Hepatocyte (in vitro differentiated cells): ENCODE data around the gene TMA7B. TPM values are rescaled to one million over a fixed set of nuclear protein-coding genes. Genes with fewer than 3 reads are reported as not detected.

Experiments used
- DNase-seq: peaks from one replicate; pipeline ENCODE4 v3.0.0-alpha.2; 2016; ENCODE audit warnings: low spot score
- H2AFZ ChIP-seq: fragments of 200-600 bp; sonication (generic); 2 replicates; pipeline ENCODE4 v1.6.0; 2016; ENCODE audit warnings: antibody characterized with exemption, mild to moderate bottlenecking
- H3K27ac ChIP-seq: fragments of 200-600 bp; sonication (generic); 2 replicates; pipeline ENCODE4 v1.5.1; 2016; ENCODE audit warnings: mild to moderate bottlenecking
- H3K27me3 ChIP-seq: fragments of 200-600 bp; sonication (generic); 2 replicates; pipeline ENCODE4 v1.6.1; 2016
- H3K36me3 ChIP-seq: fragments of 200-600 bp; sonication (generic); replicated peaks from 2 replicates; pipeline ENCODE4 v1.5.1; 2016; ENCODE audit warnings: low read depth; ENCODE audit not compliant: insufficient read depth
- H3K4me1 ChIP-seq: fragments of 200-600 bp; sonication (generic); 2 replicates; pipeline ENCODE4 v1.5.1; 2016; ENCODE audit warnings: mild to moderate bottlenecking, moderate library complexity; ENCODE audit not compliant: insufficient read depth
- H3K4me2 ChIP-seq: fragments of 200-600 bp; sonication (generic); 2 replicates; pipeline ENCODE4 v1.6.0; 2016
- H3K4me3 ChIP-seq: fragments of 200-600 bp; sonication (generic); 2 replicates; pipeline ENCODE4 v1.5.1; 2016; ENCODE audit warnings: mild to moderate bottlenecking
- H3K79me2 ChIP-seq: fragments of 200-600 bp; sonication (generic); 2 replicates; pipeline ENCODE4 v1.6.0; 2017; ENCODE audit warnings: mild to moderate bottlenecking
- H3K9me2 ChIP-seq: fragments of 200-600 bp; sonication (generic); replicated peaks from 2 replicates; pipeline ENCODE4 v1.6.0; 2017; ENCODE audit warnings: mild to moderate bottlenecking; ENCODE audit not compliant: insufficient read depth
- H3K9me3 ChIP-seq: fragments of 200-600 bp; sonication (generic); 2 replicates; pipeline ENCODE4 v1.5.1; 2016; ENCODE audit warnings: low read depth, mild to moderate bottlenecking
- H4K20me1 ChIP-seq: fragments of 200-600 bp; sonication (generic); 2 replicates; pipeline ENCODE4 v1.6.0; 2016; ENCODE audit warnings: mild to moderate bottlenecking; ENCODE audit not compliant: insufficient read depth, poor library complexity, severe bottlenecking
- EZH2 ChIP-seq: fragments of 200-600 bp; sonication (generic); IDR thresholded peaks from 2 replicates; pipeline ENCODE4 v1.6.1; 2016; ENCODE audit warnings: antibody characterized with exemption, mild to moderate bottlenecking, borderline replicate concordance
- EZH2phosphoT487 ChIP-seq: fragments of 200-600 bp; sonication (generic); IDR thresholded peaks from one replicate; pipeline ENCODE4 v1.6.1; 2018; ENCODE audit warnings: antibody characterized with exemption, mild to moderate bottlenecking, low read depth, moderate library complexity; ENCODE audit not compliant: unreplicated experiment, severe bottlenecking
- WGBS: methylation state at CpG from one replicate; pipeline ENCODE4 v1.1.6; 2016; ENCODE audit warnings: low lambda C conversion rate; ENCODE audit errors: missing lambda C conversion rate; 5-methylcytosine and 5-hydroxymethylcytosine counted together
- polyA plus RNA-seq: library from polyadenylated mRNA; unstranded; fragments of >200 nt; fragmentation: Nextera tagmentation; extraction: Ambion mirVana; gene quantifications from 2 replicates; pipeline ENCODE4 v1.2.1, GENCODE V29; 2016
- total RNA-seq: library from RNA; depleted of rRNA; stranded (reverse); fragments of >200 nt; gene quantifications from 2 replicates; pipeline ENCODE4 v1.2.3, GENCODE V29; 2014
- TF ChIP-seq, protein P1 (sequence below): fragments of 200-600 bp; sonication (generic); IDR thresholded peaks from 2 replicates; pipeline ENCODE4 v1.5.1; 2016; ENCODE audit warnings: antibody characterized with exemption, mild to moderate bottlenecking; ENCODE audit not compliant: poor library complexity

The TMA7B gene
- total and polyA plus RNA-seq, 2 experiments from 2014 or later: not detected

DNA sequence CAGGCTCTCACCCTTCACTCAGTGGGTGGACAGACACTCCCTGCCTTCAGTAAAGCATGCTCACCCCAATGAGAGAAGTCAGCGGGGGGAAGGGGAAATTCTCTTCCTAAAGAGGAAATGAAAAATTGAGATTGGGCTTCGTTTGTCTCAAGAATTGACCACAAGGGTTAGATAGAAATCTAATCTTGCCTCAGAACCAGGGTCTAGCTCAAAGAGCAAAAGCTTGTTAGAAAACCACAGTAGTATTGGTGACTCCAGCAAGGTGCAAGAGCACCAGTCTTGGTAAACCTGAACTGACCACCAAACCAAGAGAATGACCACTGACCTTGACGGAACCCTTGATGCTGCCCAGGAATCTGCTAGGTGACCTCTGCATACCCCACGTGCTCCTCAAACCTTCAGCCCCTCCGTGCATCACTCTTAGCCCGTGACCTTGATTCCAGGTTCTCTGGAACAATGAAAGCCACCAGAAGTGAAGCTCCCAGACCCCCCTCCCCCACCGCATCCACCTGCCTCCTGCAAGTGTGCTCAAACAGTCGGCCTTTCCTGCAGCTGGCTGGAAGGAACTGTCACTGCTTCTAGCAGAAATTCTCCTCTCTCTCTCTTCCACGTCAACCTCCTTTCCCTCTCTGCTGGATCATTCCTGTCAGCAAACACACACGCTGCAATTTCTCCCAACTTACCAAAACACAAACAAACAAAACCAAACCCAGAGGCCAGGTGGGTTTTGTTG lies 3.1 kb upstream of the TMA7B start:
- Histone ChIP-seq H3K27ac (no peak overlapping the region), H3K4me2 (no peak overlapping the region), H3K79me2 (no peaks in the 10 kb centered on the region), H3K9me2 (no peaks in the 10 kb centered on the region), H3K9me3 (no peaks in the 10 kb centered on the region), H3K4me1 (no peaks in the 10 kb centered on the region), H3K36me3 (no peaks in the 10 kb centered on the region), H2AFZ (no peak overlapping the region), H3K4me3 (no peak overlapping the region), H3K27me3 (no peaks in the 10 kb centered on the region), H4K20me1 (no peaks in the 10 kb centered on the region)
- TF ChIP-seq, protein P1, sequence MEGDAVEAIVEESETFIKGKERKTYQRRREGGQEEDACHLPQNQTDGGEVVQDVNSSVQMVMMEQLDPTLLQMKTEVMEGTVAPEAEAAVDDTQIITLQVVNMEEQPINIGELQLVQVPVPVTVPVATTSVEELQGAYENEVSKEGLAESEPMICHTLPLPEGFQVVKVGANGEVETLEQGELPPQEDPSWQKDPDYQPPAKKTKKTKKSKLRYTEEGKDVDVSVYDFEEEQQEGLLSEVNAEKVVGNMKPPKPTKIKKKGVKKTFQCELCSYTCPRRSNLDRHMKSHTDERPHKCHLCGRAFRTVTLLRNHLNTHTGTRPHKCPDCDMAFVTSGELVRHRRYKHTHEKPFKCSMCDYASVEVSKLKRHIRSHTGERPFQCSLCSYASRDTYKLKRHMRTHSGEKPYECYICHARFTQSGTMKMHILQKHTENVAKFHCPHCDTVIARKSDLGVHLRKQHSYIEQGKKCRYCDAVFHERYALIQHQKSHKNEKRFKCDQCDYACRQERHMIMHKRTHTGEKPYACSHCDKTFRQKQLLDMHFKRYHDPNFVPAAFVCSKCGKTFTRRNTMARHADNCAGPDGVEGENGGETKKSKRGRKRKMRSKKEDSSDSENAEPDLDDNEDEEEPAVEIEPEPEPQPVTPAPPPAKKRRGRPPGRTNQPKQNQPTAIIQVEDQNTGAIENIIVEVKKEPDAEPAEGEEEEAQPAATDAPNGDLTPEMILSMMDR: no peak
- no peak for TF ChIP-seq EZH2
- no peak for TF ChIP-seq EZH2phosphoT487
- DNase-seq: no peak
- WGBS: 76% methylated on average over 9 of the region's 10 CpGs

DNA sequence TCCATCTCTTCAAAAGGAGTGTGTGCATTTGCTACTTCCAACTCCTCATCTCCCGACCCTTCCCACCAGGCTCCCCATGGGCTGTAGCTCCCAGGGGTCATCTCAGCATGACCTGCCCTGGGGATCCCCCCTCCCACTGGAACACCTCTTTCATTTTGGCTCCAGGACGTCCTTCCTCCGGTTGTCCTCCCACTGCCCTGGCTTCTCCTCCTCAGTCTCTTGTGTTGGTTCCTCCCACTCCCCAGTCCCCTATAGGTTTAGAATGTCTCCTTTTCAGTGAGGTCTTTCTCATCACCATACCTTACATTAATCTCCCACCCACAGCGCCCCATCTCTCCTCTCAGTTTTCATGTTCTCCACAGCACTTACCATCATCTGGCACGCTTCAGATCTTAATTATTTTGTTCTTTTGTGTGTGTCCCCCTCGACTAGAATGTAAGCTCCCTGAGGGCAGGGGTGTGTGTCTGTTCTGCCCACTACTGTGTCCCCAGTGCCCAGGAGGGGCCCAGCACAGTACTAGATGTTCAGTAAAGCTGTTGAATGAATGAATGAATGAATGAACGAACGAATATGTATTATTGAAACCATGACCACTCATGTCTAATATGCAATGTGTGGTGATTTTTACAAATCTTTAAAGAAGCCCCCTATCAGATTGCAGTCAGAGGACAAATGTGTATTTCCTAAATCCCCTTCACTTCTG lies 2.0 kb upstream of the TMA7B start:
- H4K20me1 ChIP-seq: no peaks in the 10 kb centered on the region
- H3K27ac ChIP-seq: no peak overlapping the region
- no peak for DNase-seq
- TF ChIP-seq EZH2phosphoT487: no peak
- TF ChIP-seq, protein P1: no peak
- TF ChIP-seq EZH2: no peak
- no peaks in the 10 kb centered on the region for H3K9me2 ChIP-seq
- H3K4me3 ChIP-seq: no peak overlapping the region
- H3K4me1 ChIP-seq: no peaks in the 10 kb centered on the region
- no peaks in the 10 kb centered on the region for H3K9me3 ChIP-seq
- H2AFZ ChIP-seq: no peak overlapping the region
- no peaks in the 10 kb centered on the region for H3K27me3 ChIP-seq
- no peak overlapping the region for H3K4me2 ChIP-seq
- no peaks in the 10 kb centered on the region for H3K36me3 ChIP-seq
- WGBS: 90% methylated on average over 8 of the region's 8 CpGs
- H3K79me2 ChIP-seq: no peaks in the 10 kb centered on the region

DNA sequence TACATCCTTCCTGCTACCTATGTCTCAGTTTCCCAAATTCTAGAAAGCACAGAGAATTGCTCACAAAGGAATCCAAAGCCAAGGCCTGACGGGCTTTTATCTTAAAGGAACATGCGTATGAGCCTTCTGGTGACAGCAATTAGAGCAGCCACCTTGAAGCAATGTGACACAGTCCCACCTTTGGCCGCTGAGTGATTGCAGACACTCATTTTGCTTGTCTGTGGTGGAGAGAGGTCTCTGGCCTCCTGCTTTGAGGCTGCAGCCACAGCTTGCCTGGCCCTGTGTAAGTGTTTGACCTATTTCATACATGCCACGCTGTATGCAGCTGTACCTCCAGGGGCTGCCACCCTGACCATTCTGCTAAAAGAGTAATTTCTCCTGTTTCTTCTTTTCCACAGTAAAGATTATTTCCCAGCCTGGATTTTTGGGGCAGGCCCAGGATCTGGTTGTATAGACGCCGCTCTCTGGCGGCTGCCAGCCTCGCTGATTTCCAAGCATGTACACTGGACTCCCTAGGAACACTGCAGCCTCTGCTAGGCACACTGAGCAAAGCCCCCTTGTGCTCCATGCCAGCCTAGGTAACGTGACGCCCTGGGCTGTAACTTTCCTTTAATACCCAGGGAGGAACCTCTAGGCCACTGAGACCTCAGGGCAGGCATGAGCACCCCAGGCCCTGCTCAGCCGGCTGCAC lies 1.1 kb upstream of the TMA7B start:
- H2AFZ ChIP-seq: no peak overlapping the region
- H3K4me1 ChIP-seq: no peaks in the 10 kb centered on the region
- WGBS: 78% methylated on average over 11 of the region's 11 CpGs
- DNase-seq: no peak
- no peak overlapping the region for H3K27ac ChIP-seq
- no peaks in the 10 kb centered on the region for H3K79me2 ChIP-seq
- TF ChIP-seq, protein P1: no peak
- TF ChIP-seq EZH2phosphoT487 (no peak), EZH2 (no peak)
- no peak overlapping the region for H3K4me2 ChIP-seq
- H4K20me1 ChIP-seq: no peaks in the 10 kb centered on the region
- H3K4me3 ChIP-seq: no peak overlapping the region
- no peaks in the 10 kb centered on the region for H3K36me3 ChIP-seq
- no peaks in the 10 kb centered on the region for H3K9me2 ChIP-seq
- H3K9me3 ChIP-seq: no peaks in the 10 kb centered on the region
- H3K27me3 ChIP-seq: no peaks in the 10 kb centered on the region
